Measurements from ENCODE around the gene TMEM245. TPM values are rescaled to one million over a fixed set of nuclear protein-coding genes. Genes with fewer than 3 reads are reported as not detected.

The TMEM245 gene
- total and polyA plus RNA-seq, 10 of the 15 experiments (the other 5 are each of a cell fraction or from before 2014, with no cell fraction given), result 7.4 to 36.1 (median 19.0) TPM

DNA sequence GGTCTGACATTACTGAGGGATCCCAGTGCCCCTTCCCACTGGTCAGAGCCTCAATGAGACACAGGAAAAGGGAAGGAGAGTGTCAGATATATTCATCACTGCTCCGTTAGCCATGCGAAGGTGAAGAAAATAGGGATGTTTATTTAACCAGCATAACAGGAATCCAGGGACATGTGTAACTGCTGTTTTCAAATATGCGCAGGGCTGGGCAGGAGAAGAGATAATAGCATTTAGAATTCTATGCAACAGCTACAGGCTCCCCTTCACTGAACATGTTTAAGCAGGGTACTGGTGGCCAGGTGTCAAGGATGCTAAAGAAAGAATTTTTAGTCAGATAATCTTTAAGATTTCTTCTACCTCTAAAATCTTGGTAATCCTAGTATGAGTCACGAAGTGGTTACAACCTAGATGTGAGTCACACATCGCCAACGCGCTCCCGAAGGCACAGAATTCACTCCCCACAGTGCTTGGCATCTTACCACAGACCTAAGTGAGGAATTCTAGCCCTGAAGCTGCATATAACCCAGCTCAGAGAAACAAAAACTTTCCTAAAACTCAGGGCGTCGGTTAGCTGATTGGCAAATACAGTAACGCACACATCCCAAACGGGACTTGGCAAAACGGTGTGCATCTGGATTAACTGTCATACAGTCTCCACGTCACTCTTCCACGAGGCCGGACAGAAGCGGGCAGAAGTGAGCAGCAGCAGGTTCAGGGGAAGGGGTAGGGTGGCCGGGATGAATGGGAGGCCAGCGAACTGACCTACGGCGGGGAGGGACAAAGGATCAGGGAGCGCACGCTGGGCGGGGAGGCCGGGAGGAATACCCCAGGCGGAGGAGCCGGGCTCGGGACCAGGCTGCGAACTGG, 107.5 kb downstream of the TMEM245 start (continued):
- TF ChIP-seq E2F8 (IDR thresholded peaks at IDR 0.05; ENCODE audit: low read depth, partially characterized antibody), result no peak
- TF ChIP-seq, protein P1, sequence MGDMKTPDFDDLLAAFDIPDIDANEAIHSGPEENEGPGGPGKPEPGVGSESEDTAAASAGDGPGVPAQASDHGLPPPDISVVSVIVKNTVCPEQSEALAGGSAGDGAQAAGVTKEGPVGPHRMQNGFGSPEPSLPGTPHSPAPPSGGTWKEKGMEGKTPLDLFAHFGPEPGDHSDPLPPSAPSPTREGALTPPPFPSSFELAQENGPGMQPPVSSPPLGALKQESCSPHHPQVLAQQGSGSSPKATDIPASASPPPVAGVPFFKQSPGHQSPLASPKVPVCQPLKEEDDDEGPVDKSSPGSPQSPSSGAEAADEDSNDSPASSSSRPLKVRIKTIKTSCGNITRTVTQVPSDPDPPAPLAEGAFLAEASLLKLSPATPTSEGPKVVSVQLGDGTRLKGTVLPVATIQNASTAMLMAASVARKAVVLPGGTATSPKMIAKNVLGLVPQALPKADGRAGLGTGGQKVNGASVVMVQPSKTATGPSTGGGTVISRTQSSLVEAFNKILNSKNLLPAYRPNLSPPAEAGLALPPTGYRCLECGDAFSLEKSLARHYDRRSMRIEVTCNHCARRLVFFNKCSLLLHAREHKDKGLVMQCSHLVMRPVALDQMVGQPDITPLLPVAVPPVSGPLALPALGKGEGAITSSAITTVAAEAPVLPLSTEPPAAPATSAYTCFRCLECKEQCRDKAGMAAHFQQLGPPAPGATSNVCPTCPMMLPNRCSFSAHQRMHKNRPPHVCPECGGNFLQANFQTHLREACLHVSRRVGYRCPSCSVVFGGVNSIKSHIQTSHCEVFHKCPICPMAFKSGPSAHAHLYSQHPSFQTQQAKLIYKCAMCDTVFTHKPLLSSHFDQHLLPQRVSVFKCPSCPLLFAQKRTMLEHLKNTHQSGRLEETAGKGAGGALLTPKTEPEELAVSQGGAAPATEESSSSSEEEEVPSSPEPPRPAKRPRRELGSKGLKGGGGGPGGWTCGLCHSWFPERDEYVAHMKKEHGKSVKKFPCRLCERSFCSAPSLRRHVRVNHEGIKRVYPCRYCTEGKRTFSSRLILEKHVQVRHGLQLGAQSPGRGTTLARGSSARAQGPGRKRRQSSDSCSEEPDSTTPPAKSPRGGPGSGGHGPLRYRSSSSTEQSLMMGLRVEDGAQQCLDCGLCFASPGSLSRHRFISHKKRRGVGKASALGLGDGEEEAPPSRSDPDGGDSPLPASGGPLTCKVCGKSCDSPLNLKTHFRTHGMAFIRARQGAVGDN (IDR thresholded peaks at IDR 0.05), result no peak
- no peak for TF ChIP-seq WRNIP1 (IDR thresholded peaks at IDR 0.05; ENCODE audit: borderline replicate concordance, low read depth, low read length)
- no peak for TF ChIP-seq MYB (IDR thresholded peaks at IDR 0.05; ENCODE audit: borderline replicate concordance, low read depth, low read length)
- TF ChIP-seq YY1 (IDR thresholded peaks at IDR 0.05; ENCODE audit: low read depth, low read length), result no peak
- no peak for TF ChIP-seq NFYA (IDR thresholded peaks at IDR 0.05; ENCODE audit: borderline replicate concordance, low read depth, low read length)
- no peak for TF ChIP-seq REST (IDR thresholded peaks at IDR 0.05; ENCODE audit: low read depth, low read length)
- no peak for TF ChIP-seq SMAD1 (IDR thresholded peaks at IDR 0.05; ENCODE audit: low read depth, partially characterized antibody)
- no peak for TF ChIP-seq SKIL (IDR thresholded peaks at IDR 0.05; ENCODE audit: low read depth, poor library complexity, severe bottlenecking)
- TF ChIP-seq NKRF (conservative IDR thresholded peaks at IDR 0.05), result no peak
